Testis (tissue), 3 donors: ENCODE measurements around the gene PHF1. TPM values are rescaled to one million over a fixed set of nuclear protein-coding genes. Genes with fewer than 3 reads are reported as not detected.

Source experiments
- DNase-seq: peaks from one replicate; pipeline ENCODE4 v3.0.0-alpha.2; 2019
- H3K27ac ChIP-seq, 2 donors: fragments of 200-600 bp; sonication (generic); one replicate each; pipeline ENCODE4 v1.5.1; 2019
- H3K27me3 ChIP-seq: fragments of 200-600 bp; sonication (generic); one replicate; pipeline ENCODE4 v1.5.1; 2019
- H3K36me3 ChIP-seq: fragments of 200-600 bp; sonication (generic); one replicate; pipeline ENCODE4 v1.5.1; 2017; ENCODE audit warnings: low read depth; ENCODE audit errors: missing control alignments
- H3K4me1 ChIP-seq: fragments of 200-600 bp; sonication (generic); one replicate; pipeline ENCODE4 v1.5.1; 2019
- H3K4me3 ChIP-seq, 2 donors: fragments of 200-600 bp; sonication (generic); one replicate each; pipeline ENCODE4 v1.5.1; 2017 to 2019
- H3K9me3 ChIP-seq: fragments of 200-600 bp; sonication (generic); one replicate; pipeline ENCODE4 v1.5.1; 2017
- CTCF ChIP-seq, 3 experiments: fragments of 450-650 bp in 2 of 3; fragments of 200-600 bp in 1 of 3; sonication (generic) in 1 of 3; IDR thresholded peaks; one replicate each; pipeline ENCODE4 v1.5.1; 2016 to 2019; ENCODE audit warnings: antibody characterized with exemption in 3 of 3, mild to moderate bottlenecking in 2 of 3, moderate library complexity in 1 of 3
- POLR2A ChIP-seq: fragments of 450-650 bp; IDR thresholded peaks from one replicate; pipeline ENCODE4 v1.6.1; 2017; ENCODE audit warnings: antibody characterized with exemption, mild to moderate bottlenecking, moderate library complexity
- WGBS, 2 donors: methylation state at CpG; one replicate each; pipeline ENCODE4 v1.1.5; 2018; 5-methylcytosine and 5-hydroxymethylcytosine counted together
- intact Hi-C: fragments of 100-400 bp; cut with DNase I; formaldehyde crosslinking; loops from one replicate; pipeline ENCODE4 v1.15.1; 2023; ENCODE audit warnings: low total_unique reads
- polyA plus RNA-seq: library from polyadenylated mRNA; stranded (reverse); fragments of 350-450 nt; fragmentation: Illumina TruSeq; extraction: RNeasy Lipid Tissue Mini Kit (QIAGEN cat#74804); gene quantifications from one replicate; pipeline ENCODE4 v1.2.3, GENCODE V29; 2014; ENCODE audit warnings: low read depth, low replicate concordance; ENCODE audit not compliant: insufficient read depth
- total RNA-seq, 2 donors: library from RNA; depleted of rRNA; stranded (reverse); fragments of >200 nt; gene quantifications; one replicate each; pipeline ENCODE4 v1.2.3, GENCODE V29; 2016

Gene PHF1
- total and polyA plus RNA-seq, 3 donors from 2014 or later, result 184 to 218 (median 216) TPM

DNA sequence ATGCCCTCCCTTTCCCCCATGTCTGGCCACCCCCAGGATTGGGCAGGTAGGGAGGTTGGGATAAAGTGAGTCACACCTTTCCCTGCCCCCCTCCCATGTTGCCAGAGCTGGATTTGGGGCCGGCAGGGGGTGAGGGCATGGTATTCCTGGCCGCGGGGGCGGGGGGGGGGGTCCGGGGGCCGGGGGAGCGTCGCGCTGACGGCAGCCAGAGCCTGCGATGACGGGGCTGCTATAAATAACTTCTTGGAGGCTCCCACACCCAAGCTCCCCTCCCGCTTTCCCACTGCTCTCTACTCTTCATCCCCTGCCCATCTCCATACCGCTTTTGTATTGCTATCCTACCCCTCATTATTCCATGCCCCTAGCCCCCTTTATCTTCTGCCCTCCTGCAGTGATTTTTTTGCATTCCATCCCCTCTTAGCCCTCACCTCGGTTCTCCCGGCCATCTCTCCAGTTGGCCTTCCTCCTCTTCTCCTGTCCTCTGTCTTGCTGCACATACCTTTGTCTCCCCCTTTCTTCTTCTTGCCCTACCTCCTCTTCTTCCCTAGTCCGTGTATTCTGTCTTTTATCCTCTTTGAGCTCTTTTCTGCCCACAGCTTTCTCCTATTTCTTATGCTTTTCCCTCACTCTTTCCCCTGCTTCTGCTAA is 22.9 kb downstream of the PHF1 start:
- Histone ChIP-seq H3K27ac (no peak overlapping the region), H3K9me3 (no peaks in the 10 kb centered on the region), H3K36me3 (no peaks in the 10 kb centered on the region), H3K4me1 (peaks cover 23% of the 10 kb centered on the region), H3K4me3 (no peak overlapping the region), H3K27me3 (no peaks in the 10 kb centered on the region)
- intact Hi-C loops, result no loop called here
- DNase-seq, result no peak
- TF ChIP-seq CTCF (IDR thresholded peaks at IDR 0.05), result no peak
- no peak for TF ChIP-seq POLR2A
- 32 to 52% methylated on average over 14 to 16 of the region's 17 CpGs for WGBS, 2 donors

- WGBS, 2 donors, result 85 to 91% methylated on average over 4 of the region's 4 CpGs
- Histone ChIP-seq H3K4me1 (peaks cover 14% of the 10 kb centered on the region), H3K27me3 (no peaks in the 10 kb centered on the region), H3K4me3 (no peak overlapping the region), H3K27ac (no peak overlapping the region), H3K36me3 (no peaks in the 10 kb centered on the region), H3K9me3 (no peaks in the 10 kb centered on the region)
- no peak for DNase-seq
- intact Hi-C loops, result no loop called here
- TF ChIP-seq CTCF (IDR thresholded peaks at IDR 0.05) (no peak), POLR2A (no peak)
Measured at GRCh38 chr6:33434961-33435360, 24.1 kb downstream of the PHF1 start.

- no peaks in the 10 kb centered on the region for H3K9me3 ChIP-seq
- H3K4me1 ChIP-seq, result no peaks in the 10 kb centered on the region
- intact Hi-C loops, result no loop called here
- no peak overlapping the region for H3K27ac ChIP-seq
- H3K36me3 ChIP-seq, result no peaks in the 10 kb centered on the region
- 79 to 95% methylated on average over 4 to 18 of the region's 18 CpGs for WGBS, 2 donors
- H3K4me3 ChIP-seq, result no peak overlapping the region
- TF ChIP-seq CTCF (IDR thresholded peaks at IDR 0.05), result no peak
- no peak for TF ChIP-seq POLR2A
- no peaks in the 10 kb centered on the region for H3K27me3 ChIP-seq
- DNase-seq, result no peak
Measured at GRCh38 chr6:33437666-33438065, 26.9 kb downstream of the PHF1 start.

GRCh38 chr6:33438978-33439594 is 28.3 kb downstream of the PHF1 start:
- WGBS, 2 donors, result 92 to 94% methylated on average over 3 of the region's 3 CpGs
- H3K27me3 ChIP-seq, result no peaks in the 10 kb centered on the region
- no peak overlapping the region for H3K4me3 ChIP-seq
- H3K36me3 ChIP-seq, result no peaks in the 10 kb centered on the region
- intact Hi-C loops, result no loop called here
- no peak overlapping the region for H3K27ac ChIP-seq
- no peak for DNase-seq
- TF ChIP-seq CTCF (IDR thresholded peaks at IDR 0.05), result no peak
- H3K9me3 ChIP-seq, result no peaks in the 10 kb centered on the region
- no peaks in the 10 kb centered on the region for H3K4me1 ChIP-seq
